SK-N-SH (cell line): ENCODE measurements around the gene TOM1L2. TPM values are rescaled to one million over a fixed set of nuclear protein-coding genes. Genes with fewer than 3 reads are reported as not detected.

Experiments used
- CTCF ChIA-PET: fragments of 300-600, 350-600 bp; formaldehyde crosslinking; extraction: SDS; loops from one replicate; lab custom pipeline; 2021; lab: Yijun Ruan, JAX
- POLR2A ChIA-PET: fragments of 350-600 bp; sonication (Branson Sonifier 250); formaldehyde crosslinking; extraction: SDS; loops from one replicate; lab custom pipeline; 2020; ENCODE audit warnings: antibody characterized with exemption, inconsistent platforms; lab: Yijun Ruan, JAX
- DNase-seq: peaks from one replicate; pipeline ENCODE4 v3.0.0; 2012
- H2AFZ ChIP-seq: fragments of 200-600 bp; sonication (generic); 2 replicates; pipeline ENCODE4 v1.8.1; 2016; ENCODE audit warnings: antibody characterized with exemption, mild to moderate bottlenecking, low read depth
- H3F3A ChIP-seq: fragments of 200-600 bp; sonication (generic); replicated peaks from 2 replicates; pipeline ENCODE3; 2016; ENCODE audit warnings: antibody characterized with exemption, mild to moderate bottlenecking; ENCODE audit not compliant: insufficient read depth
- H3K27ac ChIP-seq, 2 experiments: fragments of 200-500 bp in 1 of 2; fragments of 200-600 bp in 1 of 2; sonication (Bioruptor generic) in 1 of 2; sonication (generic), shearing (Covaris generic) in 1 of 2; 2 replicates each; pipeline versions ENCODE4 v1.5.1 to v1.6.1; 2014 to 2016; ENCODE audit warnings: low read depth in 2 of 2, inconsistent platforms in 1 of 2, low read length in 1 of 2, mild to moderate bottlenecking in 1 of 2, mixed read lengths in 1 of 2
- H3K27me3 ChIP-seq: fragments of 200-600 bp; sonication (generic), shearing (Covaris generic); 2 replicates; pipeline ENCODE4 v1.6.1; 2016; ENCODE audit warnings: mixed run types; ENCODE audit not compliant: insufficient read depth
- H3K36me3 ChIP-seq, 2 experiments: fragments of 200-500 bp in 1 of 2; fragments of 200-600 bp in 1 of 2; sonication (Bioruptor generic) in 1 of 2; sonication (generic) in 1 of 2; replicated peaks in 1 of 2; 2 replicates each; pipeline versions ENCODE3 to v1.5.1; 2014 to 2016; ENCODE audit warnings: low read length in 1 of 2, mild to moderate bottlenecking in 1 of 2; ENCODE audit not compliant: insufficient read depth in 2 of 2, control insufficient read depth in 1 of 2
- H3K4me1 ChIP-seq, 2 experiments: fragments of 200-500 bp in 1 of 2; fragments of 200-600 bp in 1 of 2; sonication (Bioruptor generic) in 1 of 2; sonication (generic), shearing (Covaris generic) in 1 of 2; 2 replicates each; pipeline versions ENCODE4 v1.5.1 to v1.6.1; 2014 to 2016; ENCODE audit warnings: low read depth in 1 of 2, low read length in 1 of 2, mixed run types in 1 of 2; ENCODE audit not compliant: insufficient read depth in 2 of 2, control insufficient read depth in 1 of 2
- H3K4me2 ChIP-seq: fragments of 200-600 bp; sonication (generic), shearing (Covaris generic); 2 replicates; pipeline ENCODE4 v1.6.1; 2017; ENCODE audit warnings: mixed run types
- H3K4me3 ChIP-seq, 2 experiments: fragments of 200-500 bp in 1 of 2; fragments of 200-600 bp in 1 of 2; sonication (Bioruptor generic) in 1 of 2; sonication (generic), shearing (Covaris generic) in 1 of 2; 2 replicates each; pipeline versions ENCODE4 v1.5.1 to v1.8.1; 2014 to 2016; ENCODE audit warnings: low read depth in 2 of 2, inconsistent platforms in 1 of 2, low read length in 1 of 2, mild to moderate bottlenecking in 1 of 2, mixed read lengths in 1 of 2, moderate library complexity in 1 of 2
- H3K79me2 ChIP-seq: fragments of 200-600 bp; sonication (generic); 2 replicates; pipeline ENCODE4 v1.8.1; 2017; ENCODE audit warnings: mild to moderate bottlenecking; ENCODE audit not compliant: insufficient read depth
- H3K9ac ChIP-seq: fragments of 200-600 bp; sonication (generic); 2 replicates; pipeline ENCODE4 v1.6.1; 2017; ENCODE audit warnings: mixed run types
- H3K9me2 ChIP-seq: fragments of 200-600 bp; sonication (generic); 2 replicates; pipeline ENCODE4 v1.6.1; 2017; ENCODE audit warnings: mixed run types
- H3K9me3 ChIP-seq: fragments of 200-600 bp; sonication (generic); 2 replicates; pipeline ENCODE4 v1.6.1; 2017; ENCODE audit warnings: mixed run types, mild to moderate bottlenecking, moderate library complexity
- H4K20me1 ChIP-seq: fragments of 200-600 bp; sonication (generic); 2 replicates; pipeline ENCODE4 v1.6.1; 2017; ENCODE audit warnings: mild to moderate bottlenecking, mixed run types; ENCODE audit not compliant: insufficient read depth
- CTCF ChIP-seq: fragments of 200-600 bp; sonication (generic); IDR thresholded peaks from 2 replicates; pipeline ENCODE4 v1.6.1; 2017; ENCODE audit warnings: antibody characterized with exemption, mild to moderate bottlenecking, moderate library complexity
- ELF1 ChIP-seq: IDR thresholded peaks from 2 replicates; pipeline ENCODE4 v1.4.0; 2012
- EP300 ChIP-seq, 2 experiments: IDR thresholded peaks; 2 replicates each; pipeline versions ENCODE4 v1.4.0 to v1.6.1; 2012; ENCODE audit warnings: borderline replicate concordance in 1 of 2, low read depth in 1 of 2, low read length in 1 of 2
- EZH2phosphoT487 ChIP-seq: fragments of 200-600 bp; sonication (generic); IDR thresholded peaks from 2 replicates; pipeline ENCODE4 v1.6.1; 2017; ENCODE audit warnings: low read depth, mixed run types, mild to moderate bottlenecking, antibody characterized with exemption, moderate library complexity, borderline replicate concordance
- FOSL2 ChIP-seq: IDR thresholded peaks from 2 replicates; pipeline ENCODE4 v1.4.0; 2012; ENCODE audit warnings: low read depth, mild to moderate bottlenecking, moderate library complexity, borderline replicate concordance
- FOXJ3 ChIP-seq: sonication (generic); formaldehyde crosslinking; IDR thresholded peaks from 2 replicates; pipeline ENCODE4 v1.5.1; 2020; ENCODE audit warnings: mild to moderate bottlenecking, missing genetic modification reagents
- GABPA ChIP-seq: IDR thresholded peaks from 2 replicates; pipeline ENCODE4 v1.4.0; 2012; ENCODE audit warnings: low read depth, mild to moderate bottlenecking
- GATA2 ChIP-seq: sonication (generic); formaldehyde crosslinking; IDR thresholded peaks from 2 replicates; pipeline ENCODE4 v1.5.0; 2020; ENCODE audit warnings: mild to moderate bottlenecking, missing genetic modification reagents
- IRF3 ChIP-seq: fragments of 150-350 bp; IDR thresholded peaks from 2 replicates; pipeline ENCODE4 v1.6.1; 2016; ENCODE audit warnings: mild to moderate bottlenecking, low read depth, low read length
- JUND ChIP-seq: IDR thresholded peaks from 2 replicates; pipeline ENCODE4 v1.4.0; 2012
- MEF2A ChIP-seq: IDR thresholded peaks from 2 replicates; pipeline ENCODE4 v1.4.0; 2012; ENCODE audit warnings: low read depth, borderline replicate concordance
- NFIC ChIP-seq: IDR thresholded peaks from 2 replicates; pipeline ENCODE4 v1.4.0; 2012; ENCODE audit warnings: borderline replicate concordance
- PBX3 ChIP-seq: IDR thresholded peaks from 2 replicates; pipeline ENCODE4; 2012
- POLR2AphosphoS5 ChIP-seq: IDR thresholded peaks from 2 replicates; pipeline ENCODE4 v1.6.1; 2012; ENCODE audit warnings: low read depth, low read length
- RCOR1 ChIP-seq: fragments of 150-350 bp; IDR thresholded peaks from 2 replicates; pipeline ENCODE4 v1.6.1; 2017; ENCODE audit warnings: antibody characterized with exemption, low read length
- SIN3A ChIP-seq: IDR thresholded peaks from 2 replicates; pipeline ENCODE4 v1.6.1; 2012; ENCODE audit warnings: low read depth, mild to moderate bottlenecking, low read length, moderate library complexity, borderline replicate concordance
- SMC3 ChIP-seq: IDR thresholded peaks from 2 replicates; pipeline ENCODE4 v1.6.1; 2012; ENCODE audit warnings: low read depth, low read length, improper control_type of control experiment
- TCF12 ChIP-seq: IDR thresholded peaks from 2 replicates; pipeline ENCODE4 v1.4.0; 2012
- ZBTB33 ChIP-seq: IDR thresholded peaks from 2 replicates; pipeline ENCODE4 v1.4.0; 2012; ENCODE audit warnings: low read depth, borderline replicate concordance
- WGBS: methylation state at CpG from one replicate; pipeline ENCODE4 v1.1.6; 2017; ENCODE audit warnings: low lambda C conversion rate; 5-methylcytosine and 5-hydroxymethylcytosine counted together
- polyA plus RNA-seq, 3 experiments: library from polyadenylated mRNA; depleted of rRNA; stranded (reverse); fragments of >200 nt; gene quantifications; 2 replicates each; pipeline ENCODE4 v1.2.3, GENCODE V29; 2012
- TF ChIP-seq, protein P1 (sequence below): IDR thresholded peaks from 2 replicates; pipeline ENCODE4 v1.6.1; 2012; ENCODE audit warnings: mild to moderate bottlenecking, low read depth, low read length, moderate library complexity
- TF ChIP-seq, protein P2 (sequence below): IDR thresholded peaks from 2 replicates; pipeline ENCODE4 v1.4.0; 2012; ENCODE audit warnings: low read depth

The TOM1L2 gene
- 85.4 and 91.7 TPM in 2 replicates for polyA plus RNA-seq (2012; rRNA removed)
- polyA plus RNA-seq (2012; cell fraction: cytosol; rRNA removed): 44.8 and 62.7 TPM in 2 replicates
- polyA plus RNA-seq (2012; cell fraction: nucleus; rRNA removed): 250 and 259 TPM in 2 replicates

DNA sequence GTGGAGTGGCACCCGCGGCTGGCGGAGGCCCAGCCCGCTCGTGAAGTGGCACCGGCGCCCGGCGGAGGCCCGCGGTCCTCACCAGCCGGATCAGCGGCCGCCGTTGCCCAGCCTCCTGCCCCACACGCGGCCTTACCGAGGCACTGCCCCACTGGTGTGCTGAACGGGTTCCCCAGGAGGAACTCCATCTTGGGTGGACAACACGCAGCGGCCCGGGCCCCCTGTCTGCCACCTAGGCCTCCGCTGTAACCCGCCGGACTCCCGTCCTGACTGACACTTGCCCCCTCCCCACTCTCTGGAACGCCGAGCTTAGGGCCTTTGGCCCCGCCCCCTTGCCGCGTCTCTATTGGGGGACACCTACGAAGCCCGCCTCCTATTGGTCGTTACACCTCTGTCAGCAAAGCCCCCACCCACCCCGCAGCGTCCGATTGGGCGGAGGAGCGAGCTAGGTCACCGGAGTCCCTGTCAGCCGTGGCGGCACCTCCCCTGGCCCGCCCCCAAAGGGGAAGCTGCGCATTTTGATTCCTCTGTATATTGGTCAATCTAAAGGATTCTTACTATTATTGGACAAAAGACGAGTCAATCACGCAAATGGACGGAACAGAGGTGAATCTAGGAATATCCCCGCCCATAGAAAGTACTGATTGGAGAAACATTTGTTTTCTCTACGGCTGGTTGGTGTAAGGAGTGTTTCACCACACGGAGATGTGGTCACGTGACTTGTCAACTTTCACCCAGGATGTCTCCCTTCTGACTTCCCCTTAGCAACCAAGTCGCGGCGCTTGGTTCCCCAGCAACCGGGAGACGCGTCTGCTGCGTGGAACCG, at the start of gene TOM1L2, which contains the start of gene DRC3:
Gene TOM1L2 (minus strand): TSS at position 275 of the 826 bp plus-strand sequence. CDS start 87 bp downstream, at position 188.
Gene DRC3 (plus strand): TSS at position 737 of the 826 bp plus-strand sequence. CDS start 4,737 bp downstream, outside the sequence.
- Histone ChIP-seq H3K9me3 (no peaks in the 10 kb centered on the region), H3K4me1 (peaks cover 0 to 15% of the 10 kb centered on the region in 2 experiments; a peak in 2 of 4 replicates), H3F3A (no peaks in the 10 kb centered on the region), H3K4me2 (peak within 1 kb of the TSS; percentile 89), H3K27me3 (no peaks in the 10 kb centered on the region), H2AFZ (peak within 1 kb of the TSS; percentile 82), H3K9me2 (no peaks in the 10 kb centered on the region), H3K79me2 (peaks cover 49% of the 10 kb centered on the region), H3K4me3 (peak within 1 kb of the TSS; percentile 74 to 80), H4K20me1 (peaks cover 8% of the 10 kb centered on the region), H3K36me3 (no peaks in the 10 kb centered on the region), H3K9ac (peak within 1 kb of the TSS; percentile 76), H3K27ac (peak within 1 kb of the TSS; percentile 34 to 74; a peak in 3 of 4 replicates)
- WGBS: under 1% methylated on average over 45 of the region's 59 CpGs
- CTCF ChIA-PET: interaction anchor here (0.7 to 2.6 kb wide), 5 partner anchors 13 to 63 kb away, joined by 3 to 8 read pairs (median 4); no protein-coding TSS in a partner anchor
- POLR2A ChIA-PET: interaction anchor here (0.7 to 1.0 kb wide), 2 partner anchors 29 to 54 kb away, joined by 3 to 4 read pairs; no protein-coding TSS in a partner anchor
- DNase-seq: peak; percentile 98
- no peak for TF ChIP-seq NFIC
- peak; percentile 82 for TF ChIP-seq GABPA
- no peak for TF ChIP-seq FOSL2
- TF ChIP-seq POLR2AphosphoS5: peak; percentile 67; the same call in 1 of the 2 replicates
- TF ChIP-seq EZH2phosphoT487: no peak
- TF ChIP-seq MEF2A: no peak
- TF ChIP-seq SIN3A: peak; percentile 94
- no peak for TF ChIP-seq JUND
- peak; percentile 32; the same call in 1 of the 2 replicates for TF ChIP-seq RCOR1
- no peak for TF ChIP-seq TCF12
- no peak; the same call in 1 of the 2 replicates for TF ChIP-seq CTCF
- TF ChIP-seq, protein P1, sequence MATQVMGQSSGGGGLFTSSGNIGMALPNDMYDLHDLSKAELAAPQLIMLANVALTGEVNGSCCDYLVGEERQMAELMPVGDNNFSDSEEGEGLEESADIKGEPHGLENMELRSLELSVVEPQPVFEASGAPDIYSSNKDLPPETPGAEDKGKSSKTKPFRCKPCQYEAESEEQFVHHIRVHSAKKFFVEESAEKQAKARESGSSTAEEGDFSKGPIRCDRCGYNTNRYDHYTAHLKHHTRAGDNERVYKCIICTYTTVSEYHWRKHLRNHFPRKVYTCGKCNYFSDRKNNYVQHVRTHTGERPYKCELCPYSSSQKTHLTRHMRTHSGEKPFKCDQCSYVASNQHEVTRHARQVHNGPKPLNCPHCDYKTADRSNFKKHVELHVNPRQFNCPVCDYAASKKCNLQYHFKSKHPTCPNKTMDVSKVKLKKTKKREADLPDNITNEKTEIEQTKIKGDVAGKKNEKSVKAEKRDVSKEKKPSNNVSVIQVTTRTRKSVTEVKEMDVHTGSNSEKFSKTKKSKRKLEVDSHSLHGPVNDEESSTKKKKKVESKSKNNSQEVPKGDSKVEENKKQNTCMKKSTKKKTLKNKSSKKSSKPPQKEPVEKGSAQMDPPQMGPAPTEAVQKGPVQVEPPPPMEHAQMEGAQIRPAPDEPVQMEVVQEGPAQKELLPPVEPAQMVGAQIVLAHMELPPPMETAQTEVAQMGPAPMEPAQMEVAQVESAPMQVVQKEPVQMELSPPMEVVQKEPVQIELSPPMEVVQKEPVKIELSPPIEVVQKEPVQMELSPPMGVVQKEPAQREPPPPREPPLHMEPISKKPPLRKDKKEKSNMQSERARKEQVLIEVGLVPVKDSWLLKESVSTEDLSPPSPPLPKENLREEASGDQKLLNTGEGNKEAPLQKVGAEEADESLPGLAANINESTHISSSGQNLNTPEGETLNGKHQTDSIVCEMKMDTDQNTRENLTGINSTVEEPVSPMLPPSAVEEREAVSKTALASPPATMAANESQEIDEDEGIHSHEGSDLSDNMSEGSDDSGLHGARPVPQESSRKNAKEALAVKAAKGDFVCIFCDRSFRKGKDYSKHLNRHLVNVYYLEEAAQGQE: no peak
- 0 out of 2 replicates have a peak, but pooled peaks have one; percentile 8 for TF ChIP-seq SMC3
- peak; percentile 100 for TF ChIP-seq PBX3
- peak; percentile 80 for TF ChIP-seq ZBTB33
- TF ChIP-seq IRF3: peak; percentile 98
- peak; percentile 67 for TF ChIP-seq ELF1
- TF ChIP-seq EP300 (IDR thresholded peaks at IDR 0.05; ENCODE audit: borderline replicate concordance in 1 of 2, low read depth in 1 of 2, low read length in 1 of 2): no peak; a peak in 1 of 4 replicates
- TF ChIP-seq, protein P2, sequence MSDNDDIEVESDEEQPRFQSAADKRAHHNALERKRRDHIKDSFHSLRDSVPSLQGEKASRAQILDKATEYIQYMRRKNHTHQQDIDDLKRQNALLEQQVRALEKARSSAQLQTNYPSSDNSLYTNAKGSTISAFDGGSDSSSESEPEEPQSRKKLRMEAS: no peak; the same call in 1 of the 2 replicates
- TF ChIP-seq FOXJ3 (CRISPR knock-in tag): no peak
- no peak for TF ChIP-seq GATA2 (CRISPR knock-in tag)
